Ishikawa (cell line): ENCODE results near the gene PREX1.

Experiments used
- CEBPB ChIP-seq: IDR thresholded peaks from 2 replicates; pipeline ENCODE4 v1.6.1; 2012
- CREB1 ChIP-seq: IDR thresholded peaks from 2 replicates; pipeline ENCODE4 v1.6.1; 2012; ENCODE audit warnings: low read depth
- EP300 ChIP-seq: IDR thresholded peaks from 2 replicates; pipeline ENCODE4 v1.6.1; 2012; ENCODE audit warnings: borderline replicate concordance
- FOXM1 ChIP-seq: IDR thresholded peaks from 2 replicates; pipeline ENCODE4 v1.6.1; 2012; ENCODE audit warnings: low read depth, borderline replicate concordance
- NFIC ChIP-seq: IDR thresholded peaks from 2 replicates; pipeline ENCODE4 v1.6.1; 2012
- REST ChIP-seq: IDR thresholded peaks from 2 replicates; pipeline ENCODE4 v1.6.1; 2012; ENCODE audit warnings: low read depth, mild to moderate bottlenecking
- TAF1 ChIP-seq: IDR thresholded peaks from 2 replicates; pipeline ENCODE4 v1.6.1; 2012; ENCODE audit warnings: low read depth, mild to moderate bottlenecking
- TCF12 ChIP-seq: IDR thresholded peaks from 2 replicates; pipeline ENCODE4 v1.6.1; 2012; ENCODE audit warnings: low read depth
- TEAD4 ChIP-seq: IDR thresholded peaks from 2 replicates; pipeline ENCODE4 v1.6.1; 2012
- YY1 ChIP-seq: IDR thresholded peaks from 2 replicates; pipeline ENCODE4 v1.6.1; 2012; ENCODE audit warnings: low read depth
- TF ChIP-seq, protein P1 (sequence below): IDR thresholded peaks from 2 replicates; pipeline ENCODE4 v1.6.1; 2012

GRCh38 chr20:48812600-48813445, 15.0 kb downstream of the PREX1 start:
- no peak for TF ChIP-seq CEBPB
- TF ChIP-seq REST: no peak
- TF ChIP-seq EP300: no peak
- no peak for TF ChIP-seq TEAD4
- TF ChIP-seq NFIC: no peak
- TF ChIP-seq TCF12: no peak
- TF ChIP-seq, protein P1, sequence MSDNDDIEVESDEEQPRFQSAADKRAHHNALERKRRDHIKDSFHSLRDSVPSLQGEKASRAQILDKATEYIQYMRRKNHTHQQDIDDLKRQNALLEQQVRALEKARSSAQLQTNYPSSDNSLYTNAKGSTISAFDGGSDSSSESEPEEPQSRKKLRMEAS: no peak
- TF ChIP-seq YY1: no peak
- TF ChIP-seq FOXM1: no peak
- TF ChIP-seq CREB1: no peak
- no peak for TF ChIP-seq TAF1
